ELR (cell line): ENCODE measurements around the gene TTYH2.
"Not testable (repeated sequence)": the region's sequence is repeated elsewhere in the genome, so short reads cannot be mapped to it uniquely, and the experiment has no call there.

Experiments
- DNase-seq: peaks from one replicate; pipeline ENCODE4 v3.0.0-alpha.2; 2015; ENCODE audit warnings: low read depth

TTYH2 gene

GRCh38 chr17:74267054-74267453 lies 53.7 kb downstream of the TTYH2 start:
- DNase-seq, result not testable (repeated sequence)

- DNase-seq, result no peak
These were observed 54.2 kb downstream of the TTYH2 start for GRCh38 chr17:74267579-74267978.

- DNase-seq, result no peak
These were observed 54.7 kb downstream of the TTYH2 start for GRCh38 chr17:74267987-74268499.

GRCh38 chr17:74268558-74268957 lies 55.2 kb downstream of the TTYH2 start:
- DNase-seq, result no peak

GRCh38 chr17:74270333-74270732 lies 57.0 kb downstream of the TTYH2 start:
- DNase-seq, result no peak

GRCh38 chr17:74271281-74271680 lies 57.9 kb downstream of the TTYH2 start:
- no peak for DNase-seq

- DNase-seq, result no peak
These were observed 58.7 kb downstream of the TTYH2 start for GRCh38 chr17:74271901-74272561.

- no peak for DNase-seq
These were observed 59.4 kb downstream of the TTYH2 start for GRCh38 chr17:74272731-74273201.

GRCh38 chr17:74274060-74274708 lies 60.8 kb downstream of the TTYH2 start, which contains the start of gene DNAI2:
Gene DNAI2 (plus strand): TSS chr17:74274234. CDS start chr17:74281818, 7,584 bp downstream.
- DNase-seq, result no peak

- no peak for DNase-seq
These were observed 61.5 kb downstream of the TTYH2 start for GRCh38 chr17:74274709-74275340.

GRCh38 chr17:74276051-74276476 lies 62.7 kb downstream of the TTYH2 start:
- DNase-seq, result no peak

GRCh38 chr17:74276541-74277009 lies 63.2 kb downstream of the TTYH2 start:
- no peak for DNase-seq

GRCh38 chr17:74277935-74278334 lies 64.6 kb downstream of the TTYH2 start:
- DNase-seq, result no peak

GRCh38 chr17:74279617-74280016 lies 66.2 kb downstream of the TTYH2 start:
- DNase-seq, result not testable (repeated sequence)

GRCh38 chr17:74280093-74280513 lies 66.7 kb downstream of the TTYH2 start:
- no peak for DNase-seq

GRCh38 chr17:74281799-74282198 lies 68.4 kb downstream of the TTYH2 start:
- DNase-seq, result no peak

GRCh38 chr17:74282274-74282586 lies 68.9 kb downstream of the TTYH2 start:
- not testable (repeated sequence) for DNase-seq

GRCh38 chr17:74282587-74283370 lies 69.4 kb downstream of the TTYH2 start:
- no peak for DNase-seq

- DNase-seq, result no peak
These were observed 70.0 kb downstream of the TTYH2 start for GRCh38 chr17:74283371-74283673.

- no peak for DNase-seq
These were observed 73.7 kb downstream of the TTYH2 start for GRCh38 chr17:74287031-74287602.

- DNase-seq, result no peak
These were observed 75.4 kb downstream of the TTYH2 start for GRCh38 chr17:74288785-74289184.

GRCh38 chr17:74289688-74290087 lies 76.3 kb downstream of the TTYH2 start:
- no peak for DNase-seq
